GM12892 (cell line): ENCODE data around the gene C20orf202.

Experiments used
- POLR2A ChIP-seq: IDR thresholded peaks from 2 replicates; pipeline ENCODE4 v1.6.1; 2011; ENCODE audit warnings: low read depth, low read length, control low read depth
- TAF1 ChIP-seq: IDR thresholded peaks from 2 replicates; pipeline ENCODE4 v1.6.1; 2011; ENCODE audit warnings: low read depth, mild to moderate bottlenecking, control low read depth, low read length, borderline replicate concordance

- TF ChIP-seq POLR2A: no peak
- no peak for TF ChIP-seq TAF1
These were observed 18.5 kb upstream of the C20orf202 start, which contains the start of gene TMEM74B for GRCh38 chr20:1184638-1185315.
